NB4 (cell line): ENCODE measurements around the gene JAK1.

ENCODE experiments used
- MYC ChIP-seq: IDR thresholded peaks from 2 replicates; pipeline ENCODE4 v1.6.1; 2011; ENCODE audit warnings: low read depth, low read length
- POLR2A ChIP-seq: IDR thresholded peaks from 2 replicates; pipeline ENCODE4 v1.6.1; 2011; ENCODE audit warnings: mild to moderate bottlenecking; ENCODE audit not compliant: insufficient read length; ENCODE audit errors: extremely low read depth
- TF ChIP-seq, protein P1 (sequence below): IDR thresholded peaks from one replicate; pipeline ENCODE4 v1.5.1; 2012; ENCODE audit warnings: low read depth, low read length
- TF ChIP-seq, protein P2 (sequence below): IDR thresholded peaks from 2 replicates; pipeline ENCODE4 v1.6.1; 2011; ENCODE audit warnings: low read depth, low read length

DNA sequence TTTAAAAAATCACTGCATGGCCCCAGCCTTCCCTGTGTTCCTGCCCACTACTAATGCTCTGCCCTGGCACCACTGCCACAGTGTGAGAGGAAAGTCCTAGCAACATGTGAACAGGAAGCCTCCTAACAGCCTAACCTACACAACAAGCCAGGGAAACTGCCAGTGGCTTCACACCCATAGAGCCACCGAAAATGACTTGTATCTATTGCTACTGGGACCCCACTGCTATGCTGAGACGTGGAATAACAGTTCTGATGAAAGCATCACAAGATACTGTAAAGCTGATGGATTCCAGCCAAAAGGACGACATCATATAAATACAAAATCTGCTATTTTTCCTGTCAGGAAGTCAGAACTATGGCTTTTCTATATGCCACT lies 74.9 kb downstream of the JAK1 start:
- TF ChIP-seq, protein P1, sequence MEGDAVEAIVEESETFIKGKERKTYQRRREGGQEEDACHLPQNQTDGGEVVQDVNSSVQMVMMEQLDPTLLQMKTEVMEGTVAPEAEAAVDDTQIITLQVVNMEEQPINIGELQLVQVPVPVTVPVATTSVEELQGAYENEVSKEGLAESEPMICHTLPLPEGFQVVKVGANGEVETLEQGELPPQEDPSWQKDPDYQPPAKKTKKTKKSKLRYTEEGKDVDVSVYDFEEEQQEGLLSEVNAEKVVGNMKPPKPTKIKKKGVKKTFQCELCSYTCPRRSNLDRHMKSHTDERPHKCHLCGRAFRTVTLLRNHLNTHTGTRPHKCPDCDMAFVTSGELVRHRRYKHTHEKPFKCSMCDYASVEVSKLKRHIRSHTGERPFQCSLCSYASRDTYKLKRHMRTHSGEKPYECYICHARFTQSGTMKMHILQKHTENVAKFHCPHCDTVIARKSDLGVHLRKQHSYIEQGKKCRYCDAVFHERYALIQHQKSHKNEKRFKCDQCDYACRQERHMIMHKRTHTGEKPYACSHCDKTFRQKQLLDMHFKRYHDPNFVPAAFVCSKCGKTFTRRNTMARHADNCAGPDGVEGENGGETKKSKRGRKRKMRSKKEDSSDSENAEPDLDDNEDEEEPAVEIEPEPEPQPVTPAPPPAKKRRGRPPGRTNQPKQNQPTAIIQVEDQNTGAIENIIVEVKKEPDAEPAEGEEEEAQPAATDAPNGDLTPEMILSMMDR: no peak
- TF ChIP-seq POLR2A: no peak
- TF ChIP-seq, protein P2, sequence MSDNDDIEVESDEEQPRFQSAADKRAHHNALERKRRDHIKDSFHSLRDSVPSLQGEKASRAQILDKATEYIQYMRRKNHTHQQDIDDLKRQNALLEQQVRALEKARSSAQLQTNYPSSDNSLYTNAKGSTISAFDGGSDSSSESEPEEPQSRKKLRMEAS: no peak
- no peak for TF ChIP-seq MYC
